Measurements from ENCODE around the gene SPATA32. TPM values are rescaled to one million over a fixed set of nuclear protein-coding genes. Genes with fewer than 3 reads are reported as not detected.
A peak's percentile ranks its signal among the peaks of the same experiment; 100 is the strongest.

SPATA32 gene
- total RNA-seq, 1 experiment from 2014 or later = 0.81 TPM

DNA sequence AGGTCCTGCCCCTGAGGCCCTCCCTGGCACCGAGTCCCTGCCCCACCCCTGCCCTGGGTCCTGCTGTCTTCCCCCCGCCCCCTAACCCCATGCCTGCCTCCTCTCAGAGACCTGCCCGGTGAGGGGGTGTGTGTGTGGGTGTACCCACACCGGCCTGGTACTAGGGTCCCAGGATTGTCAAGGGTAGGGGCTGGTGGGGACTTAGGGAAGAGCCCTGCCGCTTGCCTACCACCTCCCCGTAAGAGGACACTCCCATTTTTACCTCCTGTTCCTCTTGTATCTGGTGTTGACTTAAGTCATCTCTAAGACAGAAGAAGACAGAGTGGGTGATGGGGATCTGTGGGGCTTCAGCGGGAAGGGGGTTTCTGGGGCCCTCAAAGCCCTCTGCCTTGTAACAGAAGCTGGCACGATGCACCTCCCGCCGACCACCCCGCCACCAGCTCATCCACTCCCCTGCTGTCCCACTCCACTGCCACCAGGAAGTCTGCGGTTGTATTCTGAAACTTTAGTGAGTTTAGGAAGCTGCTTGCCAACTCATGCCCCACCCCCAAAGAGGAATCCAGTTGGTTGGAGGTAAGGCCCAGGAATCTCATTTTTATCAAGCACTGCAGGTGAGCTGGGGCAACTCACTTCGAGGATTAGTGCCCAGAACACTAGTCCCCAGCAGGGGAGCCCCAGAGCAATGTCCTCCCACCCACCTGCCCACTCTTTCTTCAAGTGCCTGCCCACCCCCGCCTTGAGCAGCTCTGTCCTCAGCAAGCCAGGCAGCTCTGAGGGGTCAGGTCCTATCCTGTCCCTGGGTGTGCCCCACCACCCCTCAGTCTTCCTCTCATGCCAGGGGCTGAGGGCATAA, 5.6 kb downstream of the SPATA32 start:
- peaks cover 4% of the 10 kb centered on the region; the same call in 1 of the 2 replicates for H3K4me1 ChIP-seq (ENCODE audit: insufficient read depth, low read length)
- H3K23me2 ChIP-seq (ENCODE audit: insufficient read length, low read depth, low read length, poor library complexity, severe bottlenecking) = no peaks in the 10 kb centered on the region
- no peaks in the 10 kb centered on the region for H3K9me3 Mint-ChIP-seq
- H2AFZ ChIP-seq (ENCODE audit: low read length) = no peak overlapping the region
- H3K4me2 ChIP-seq (ENCODE audit: insufficient read depth, insufficient read length, low read length) = no peak overlapping the region
- H3K27ac ChIP-seq (ENCODE audit: insufficient read length, low read depth, low read length) = no peak overlapping the region
- H2BK120ac ChIP-seq (ENCODE audit: low read depth, low read length, poor library complexity, severe bottlenecking) = no peak overlapping the region
- peak overlapping the region in 1 of 3 experiments; percentile 44; a peak in 1 of 7 replicates for H3K27ac Mint-ChIP-seq
- H3T11ph ChIP-seq (ENCODE audit: low read length) = no peak overlapping the region
- H3K27me3 ChIP-seq (ENCODE audit: insufficient read depth, low read length) = no peaks in the 10 kb centered on the region
- no peaks in the 10 kb centered on the region for H3K79me2 ChIP-seq (ENCODE audit: insufficient read depth, low read length)
- H3K18ac ChIP-seq (ENCODE audit: insufficient read length, low read depth, low read length) = no peak overlapping the region
- H3K56ac ChIP-seq (ENCODE audit: insufficient read length, low read depth, low read length) = no peak overlapping the region
- H3K27me3 Mint-ChIP-seq (ENCODE audit: low read depth) = peaks cover 25% of the 10 kb centered on the region
- TF ChIP-seq, protein P1, sequence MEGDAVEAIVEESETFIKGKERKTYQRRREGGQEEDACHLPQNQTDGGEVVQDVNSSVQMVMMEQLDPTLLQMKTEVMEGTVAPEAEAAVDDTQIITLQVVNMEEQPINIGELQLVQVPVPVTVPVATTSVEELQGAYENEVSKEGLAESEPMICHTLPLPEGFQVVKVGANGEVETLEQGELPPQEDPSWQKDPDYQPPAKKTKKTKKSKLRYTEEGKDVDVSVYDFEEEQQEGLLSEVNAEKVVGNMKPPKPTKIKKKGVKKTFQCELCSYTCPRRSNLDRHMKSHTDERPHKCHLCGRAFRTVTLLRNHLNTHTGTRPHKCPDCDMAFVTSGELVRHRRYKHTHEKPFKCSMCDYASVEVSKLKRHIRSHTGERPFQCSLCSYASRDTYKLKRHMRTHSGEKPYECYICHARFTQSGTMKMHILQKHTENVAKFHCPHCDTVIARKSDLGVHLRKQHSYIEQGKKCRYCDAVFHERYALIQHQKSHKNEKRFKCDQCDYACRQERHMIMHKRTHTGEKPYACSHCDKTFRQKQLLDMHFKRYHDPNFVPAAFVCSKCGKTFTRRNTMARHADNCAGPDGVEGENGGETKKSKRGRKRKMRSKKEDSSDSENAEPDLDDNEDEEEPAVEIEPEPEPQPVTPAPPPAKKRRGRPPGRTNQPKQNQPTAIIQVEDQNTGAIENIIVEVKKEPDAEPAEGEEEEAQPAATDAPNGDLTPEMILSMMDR (conservative IDR thresholded peaks at IDR 0.05) = peak; percentile 40; the same call in 2 of the 3 replicates
- H4K91ac ChIP-seq (ENCODE audit: insufficient read length, low read depth, low read length) = no peak overlapping the region
- no peak overlapping the region for H3K4ac ChIP-seq (ENCODE audit: low read depth, low read length)
- no peak overlapping the region for H2BK20ac ChIP-seq (ENCODE audit: low read depth, low read length, poor library complexity, severe bottlenecking)
- H3K9ac ChIP-seq (ENCODE audit: extremely low read depth, insufficient read length, low read length) = no peak overlapping the region
- no peak overlapping the region for H2BK15ac ChIP-seq (ENCODE audit: low read depth, low read length)
- no peak overlapping the region for H3K23ac ChIP-seq (ENCODE audit: insufficient read length, low read depth, low read length)
- no peaks in the 10 kb centered on the region for H4K20me1 ChIP-seq (ENCODE audit: control insufficient read depth, insufficient read depth, insufficient read length)
- no peaks in the 10 kb centered on the region for H3K9me3 ChIP-seq (ENCODE audit: control insufficient read depth, low read depth, low read length)
- H2AK5ac ChIP-seq (ENCODE audit: insufficient read length, low read length) = no peak overlapping the region
- no peak overlapping the region for H4K8ac ChIP-seq (replicated peaks; ENCODE audit: insufficient read length, low read depth, low read length)
- no peak overlapping the region for H2BK12ac ChIP-seq (ENCODE audit: insufficient read length, low read depth, low read length)
- H3K79me1 ChIP-seq (ENCODE audit: insufficient read depth, low read depth, low read length, poor library complexity, severe bottlenecking) = no peaks in the 10 kb centered on the region
- H4K5ac ChIP-seq (ENCODE audit: insufficient read length, low read depth, low read length) = no peak overlapping the region
- H3K4me1 Mint-ChIP-seq = peaks cover 31 to 34% of the 10 kb centered on the region in 2 experiments
- peak; percentile 60 for DNase-seq
- peaks cover 0 to 6% (median 0%) of the 10 kb centered on the region in 3 experiments; a peak in 1 of 7 replicates for H3K36me3 Mint-ChIP-seq (ENCODE audit: insufficient read depth in 1 of 3, low read depth in 3 of 3)
- peak overlapping the region in 1 of 2 experiments; percentile 10; a peak in 2 of 5 replicates for H3K4me3 Mint-ChIP-seq
- no CpG with 5 or more reads among the region's 14 CpGs for WGBS (ENCODE audit: extremely low coverage, insufficient read length, low lambda C conversion rate)
- H2BK5ac ChIP-seq (ENCODE audit: insufficient read length, low read length) = no peak overlapping the region
- H3K14ac ChIP-seq (ENCODE audit: insufficient read depth, low read length) = no peak overlapping the region
